OCI-LY3 (cell line): ENCODE data around the gene CSN2.

Experiments used
- EZH2phosphoT487 ChIP-seq: fragments of 200-600 bp; shearing (Covaris generic); IDR thresholded peaks from 2 replicates; pipeline ENCODE4 v1.6.1; 2018; ENCODE audit warnings: antibody characterized with exemption, mixed run types, low read depth
- TF ChIP-seq, protein P1 (sequence below): fragments of 200-600, 300-600 bp; sonication (generic); IDR thresholded peaks from 2 replicates; pipeline ENCODE4 v1.5.1; 2014; ENCODE audit warnings: antibody characterized with exemption, low read length, low read depth

DNA sequence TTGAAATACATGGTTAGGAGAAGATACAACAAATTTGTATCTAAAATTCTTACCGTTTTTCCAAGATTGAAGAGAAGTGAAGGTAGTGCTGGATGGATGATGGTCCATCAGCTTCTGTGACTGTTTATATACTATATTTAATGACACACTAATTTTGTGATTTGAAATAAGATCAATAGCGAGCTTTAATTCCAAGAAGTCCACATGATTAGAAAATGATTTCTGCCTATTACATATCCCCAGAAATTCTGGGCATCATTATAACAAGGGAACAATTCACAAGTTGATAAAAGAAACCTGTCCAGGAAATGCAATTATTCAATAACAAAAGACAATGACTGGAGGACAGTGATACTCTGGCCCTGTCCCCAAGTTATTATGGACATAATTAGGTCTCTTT, at the start of gene CSN2:
- TF ChIP-seq, protein P1, sequence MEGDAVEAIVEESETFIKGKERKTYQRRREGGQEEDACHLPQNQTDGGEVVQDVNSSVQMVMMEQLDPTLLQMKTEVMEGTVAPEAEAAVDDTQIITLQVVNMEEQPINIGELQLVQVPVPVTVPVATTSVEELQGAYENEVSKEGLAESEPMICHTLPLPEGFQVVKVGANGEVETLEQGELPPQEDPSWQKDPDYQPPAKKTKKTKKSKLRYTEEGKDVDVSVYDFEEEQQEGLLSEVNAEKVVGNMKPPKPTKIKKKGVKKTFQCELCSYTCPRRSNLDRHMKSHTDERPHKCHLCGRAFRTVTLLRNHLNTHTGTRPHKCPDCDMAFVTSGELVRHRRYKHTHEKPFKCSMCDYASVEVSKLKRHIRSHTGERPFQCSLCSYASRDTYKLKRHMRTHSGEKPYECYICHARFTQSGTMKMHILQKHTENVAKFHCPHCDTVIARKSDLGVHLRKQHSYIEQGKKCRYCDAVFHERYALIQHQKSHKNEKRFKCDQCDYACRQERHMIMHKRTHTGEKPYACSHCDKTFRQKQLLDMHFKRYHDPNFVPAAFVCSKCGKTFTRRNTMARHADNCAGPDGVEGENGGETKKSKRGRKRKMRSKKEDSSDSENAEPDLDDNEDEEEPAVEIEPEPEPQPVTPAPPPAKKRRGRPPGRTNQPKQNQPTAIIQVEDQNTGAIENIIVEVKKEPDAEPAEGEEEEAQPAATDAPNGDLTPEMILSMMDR = no peak
- TF ChIP-seq EZH2phosphoT487 = no peak
